GM12875 (cell line): Measurements from ENCODE around the gene MBP.

Experiments used
- H3K4me3 ChIP-seq: one replicate; pipeline ENCODE4 v1.5.1; 2011; ENCODE audit warnings: low read depth, low read length, control low read depth
- TF ChIP-seq, protein P1 (sequence below): IDR thresholded peaks from 2 replicates; pipeline ENCODE4 v1.5.1; 2011; ENCODE audit warnings: low read depth, mild to moderate bottlenecking, control low read depth, inconsistent platforms, low read length, moderate library complexity, borderline replicate concordance; ENCODE audit not compliant: insufficient read depth

MBP gene

DNA sequence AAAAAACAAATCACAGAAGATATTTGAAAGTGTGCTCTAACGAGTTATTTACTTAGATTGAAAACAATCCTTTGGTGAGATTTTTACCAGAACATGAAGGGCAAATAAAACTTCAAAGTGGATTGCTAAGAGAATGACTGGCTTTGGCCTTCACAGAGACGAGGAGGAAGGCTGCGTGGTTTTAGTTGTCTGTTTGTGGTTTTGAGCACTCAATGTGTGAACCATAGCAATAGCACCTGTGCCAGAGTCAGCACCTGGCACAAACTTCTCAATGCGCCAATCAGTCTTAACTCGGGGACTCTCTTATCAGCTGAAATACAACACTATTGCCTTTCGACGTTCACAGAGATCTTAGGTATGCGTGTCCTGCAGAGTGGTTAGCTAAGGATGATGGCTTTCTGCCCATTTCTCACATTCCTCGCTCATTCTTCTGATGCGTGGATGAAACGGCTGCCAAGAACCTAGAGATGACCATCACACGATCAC is 70.0 kb downstream of the MBP start:
- TF ChIP-seq, protein P1, sequence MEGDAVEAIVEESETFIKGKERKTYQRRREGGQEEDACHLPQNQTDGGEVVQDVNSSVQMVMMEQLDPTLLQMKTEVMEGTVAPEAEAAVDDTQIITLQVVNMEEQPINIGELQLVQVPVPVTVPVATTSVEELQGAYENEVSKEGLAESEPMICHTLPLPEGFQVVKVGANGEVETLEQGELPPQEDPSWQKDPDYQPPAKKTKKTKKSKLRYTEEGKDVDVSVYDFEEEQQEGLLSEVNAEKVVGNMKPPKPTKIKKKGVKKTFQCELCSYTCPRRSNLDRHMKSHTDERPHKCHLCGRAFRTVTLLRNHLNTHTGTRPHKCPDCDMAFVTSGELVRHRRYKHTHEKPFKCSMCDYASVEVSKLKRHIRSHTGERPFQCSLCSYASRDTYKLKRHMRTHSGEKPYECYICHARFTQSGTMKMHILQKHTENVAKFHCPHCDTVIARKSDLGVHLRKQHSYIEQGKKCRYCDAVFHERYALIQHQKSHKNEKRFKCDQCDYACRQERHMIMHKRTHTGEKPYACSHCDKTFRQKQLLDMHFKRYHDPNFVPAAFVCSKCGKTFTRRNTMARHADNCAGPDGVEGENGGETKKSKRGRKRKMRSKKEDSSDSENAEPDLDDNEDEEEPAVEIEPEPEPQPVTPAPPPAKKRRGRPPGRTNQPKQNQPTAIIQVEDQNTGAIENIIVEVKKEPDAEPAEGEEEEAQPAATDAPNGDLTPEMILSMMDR: no peak
- H3K4me3 ChIP-seq: no peak overlapping the region

DNA sequence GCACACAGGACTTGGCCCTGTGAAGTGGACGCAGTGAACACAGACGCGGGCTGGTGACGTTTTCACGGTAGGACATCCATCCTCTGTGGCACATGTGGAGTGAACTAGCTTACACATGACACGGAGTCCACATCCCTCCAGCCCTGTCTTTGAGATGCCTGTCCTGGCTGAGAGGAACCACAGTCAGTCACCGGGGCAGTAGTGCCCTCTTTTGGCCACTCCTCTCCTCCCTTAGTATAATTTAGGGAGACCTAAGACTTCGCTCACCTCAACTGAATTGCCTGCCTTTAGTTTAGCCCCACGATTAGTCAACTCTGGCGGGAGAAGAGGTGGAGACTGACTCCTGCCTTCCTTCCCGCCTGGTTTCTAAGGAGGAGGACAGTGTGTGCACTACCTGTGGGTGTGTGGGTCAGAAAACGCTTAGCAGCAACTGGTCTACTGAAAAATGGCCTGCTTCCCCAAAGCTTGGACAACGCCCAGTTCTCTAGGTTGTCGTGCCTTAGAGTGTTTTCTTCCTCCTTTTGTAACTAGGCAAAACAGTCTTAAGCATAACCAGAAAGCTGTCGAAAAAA is 70.6 kb downstream of the MBP start:
- no peak overlapping the region for H3K4me3 ChIP-seq
- TF ChIP-seq, protein P1: peak; percentile 19; the same call in 1 of the 2 replicates

DNA sequence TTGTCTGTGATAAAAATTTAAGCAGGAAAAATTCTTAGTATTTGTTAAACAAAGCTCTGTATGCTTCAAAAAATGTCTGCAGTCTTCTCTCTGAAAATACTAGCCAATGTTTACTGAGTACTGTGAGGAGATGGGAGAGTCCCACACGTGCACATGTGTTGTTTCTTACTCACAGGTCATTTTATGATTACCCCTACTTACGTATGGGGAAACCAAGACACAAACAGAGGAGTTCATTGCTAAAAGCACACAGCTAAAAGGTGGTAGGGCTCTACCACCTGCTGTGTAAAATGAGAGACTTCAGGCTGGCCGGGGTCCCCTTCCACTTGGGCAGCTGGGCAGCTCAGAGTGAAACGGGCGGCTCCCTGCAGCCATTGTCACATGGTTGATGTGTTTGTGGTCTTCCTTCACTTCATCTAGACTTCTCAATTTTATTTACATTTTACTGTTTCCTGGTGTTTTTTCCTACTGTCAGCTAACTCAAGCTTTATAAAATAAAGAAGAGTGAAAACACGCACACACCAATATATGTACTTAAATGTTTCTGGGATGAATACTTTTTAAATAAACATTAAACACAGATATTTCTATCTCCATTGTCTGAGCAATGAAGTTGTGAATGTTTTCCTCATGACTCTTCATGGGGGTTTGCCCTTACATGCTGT is 71.2 kb downstream of the MBP start:
- TF ChIP-seq, protein P1: no peak
- H3K4me3 ChIP-seq: no peak overlapping the region

DNA sequence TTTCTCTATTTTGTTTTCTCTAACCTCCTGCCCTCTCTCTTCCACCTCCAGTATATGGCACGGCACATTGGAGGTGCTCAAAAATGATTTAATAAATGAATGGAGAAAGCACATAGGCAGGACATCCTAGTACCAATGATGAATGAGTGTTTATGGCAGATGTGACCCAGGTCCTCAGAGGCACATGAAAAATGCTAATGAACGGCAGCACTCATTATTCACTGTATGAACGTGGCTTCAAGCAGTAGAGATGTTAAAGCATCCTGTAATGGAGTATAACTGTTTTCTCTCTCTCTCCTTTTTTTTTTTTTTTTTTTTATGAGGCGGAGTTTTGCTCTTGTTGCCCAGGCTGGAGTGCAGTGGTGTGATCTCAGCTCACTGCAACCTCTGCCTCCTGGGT is 72.4 kb downstream of the MBP start:
- TF ChIP-seq, protein P1: no peak
- H3K4me3 ChIP-seq: no peak overlapping the region

DNA sequence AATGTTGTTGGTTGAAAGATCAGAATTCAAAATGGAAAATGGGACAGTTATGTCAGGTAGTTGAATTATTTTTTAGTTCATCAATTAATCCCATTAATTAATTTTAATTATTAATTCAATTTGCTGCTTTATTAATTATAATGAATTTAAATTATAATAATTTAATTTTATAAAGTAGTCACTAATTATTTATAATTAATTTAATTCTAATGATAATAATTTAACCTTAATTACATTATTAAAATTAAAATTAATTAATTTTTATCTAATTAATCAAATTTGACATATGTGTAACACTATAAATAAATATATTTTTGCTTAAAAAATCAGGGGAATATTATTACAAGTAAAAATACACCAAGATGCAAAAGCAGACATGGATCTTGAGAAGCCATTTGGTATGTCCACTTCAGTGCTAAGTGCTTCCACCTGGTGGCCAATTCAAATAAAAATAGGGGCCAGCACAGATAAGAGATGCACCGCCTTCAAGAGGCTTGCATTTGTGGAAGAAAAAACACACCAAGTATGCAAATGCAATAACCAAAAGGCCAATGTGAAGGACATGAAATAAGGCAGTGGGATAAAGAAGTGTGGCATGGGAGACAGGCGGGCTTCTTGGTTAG is 73.2 kb downstream of the MBP start:
- no peak overlapping the region for H3K4me3 ChIP-seq
- TF ChIP-seq, protein P1: peak; percentile 20; the same call in 1 of the 2 replicates

DNA sequence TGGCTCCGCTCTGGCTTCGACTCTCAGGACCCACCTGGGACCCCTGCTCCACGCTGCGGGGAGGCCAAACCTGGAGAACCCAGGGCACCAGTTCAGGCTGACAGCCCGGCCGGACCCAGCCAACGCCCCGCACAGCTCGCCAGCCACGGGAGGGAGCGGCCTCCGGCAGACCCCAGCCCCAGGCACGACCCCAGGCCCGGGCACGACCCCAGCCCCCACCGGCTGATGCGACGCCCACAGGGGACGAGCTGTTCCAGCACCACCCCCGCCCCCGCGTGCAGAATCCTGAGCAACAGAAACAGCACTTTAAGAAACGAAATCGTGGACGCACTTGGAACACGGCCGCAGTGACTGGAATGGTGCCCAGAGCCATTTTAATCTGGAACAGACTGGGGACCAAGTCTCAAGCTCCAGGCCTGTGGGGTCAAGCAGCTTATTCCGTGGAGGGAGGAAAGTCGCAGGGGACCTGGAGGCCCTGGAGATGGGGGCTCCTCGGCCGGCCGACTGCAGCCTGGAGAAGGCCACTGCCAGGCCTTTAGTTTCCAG is 74.2 kb downstream of the MBP start:
- TF ChIP-seq, protein P1: no peak
- no peak overlapping the region for H3K4me3 ChIP-seq
